Neuronal stem cell (in vitro differentiated cells): ENCODE results near the gene DMXL1.

ENCODE experiments used
- DNase-seq: peaks from one replicate; pipeline ENCODE4 v3.0.0-alpha.2; 2013; ENCODE audit warnings: low spot score
- H2AFZ ChIP-seq: one replicate; pipeline ENCODE4 v1.6.1; 2013; ENCODE audit warnings: mild to moderate bottlenecking, low read length, inconsistent platforms
- H2AK5ac ChIP-seq: 2 replicates; pipeline ENCODE4 v1.6.1; 2013; ENCODE audit warnings: low read depth, mild to moderate bottlenecking, inconsistent platforms, low read length, moderate library complexity, mixed read lengths
- H2BK120ac ChIP-seq: 2 replicates; pipeline ENCODE4 v1.6.1; 2013; ENCODE audit warnings: low read depth, mild to moderate bottlenecking, inconsistent platforms, low read length, moderate library complexity, mixed read lengths
- H2BK12ac ChIP-seq: one replicate; pipeline ENCODE4 v1.6.1; 2013; ENCODE audit warnings: low read length, inconsistent platforms
- H2BK15ac ChIP-seq: 2 replicates; pipeline ENCODE4 v1.6.1; 2013; ENCODE audit warnings: mild to moderate bottlenecking, low read length, inconsistent platforms, mixed read lengths
- H2BK5ac ChIP-seq: one replicate; pipeline ENCODE4 v1.6.1; 2013; ENCODE audit warnings: inconsistent platforms, mild to moderate bottlenecking, low read length, moderate library complexity
- H3K14ac ChIP-seq: one replicate; pipeline ENCODE4 v1.6.1; 2013; ENCODE audit warnings: low read length, inconsistent platforms
- H3K18ac ChIP-seq: 2 replicates; pipeline ENCODE4 v1.6.1; 2013; ENCODE audit warnings: low read length, inconsistent platforms
- H3K23ac ChIP-seq: 2 replicates; pipeline ENCODE4 v1.6.1; 2013; ENCODE audit warnings: low read depth, mild to moderate bottlenecking, mixed read lengths, low read length, inconsistent platforms; ENCODE audit not compliant: poor library complexity
- H3K27ac ChIP-seq: replicated peaks from 3 replicates; pipeline ENCODE4 v1.5.1; 2013; ENCODE audit warnings: low read length, inconsistent platforms
- H3K27me3 ChIP-seq, 3 experiments: 2 replicates each; pipeline ENCODE4 v1.6.1; 2013; ENCODE audit warnings: low read length in 3 of 3, mild to moderate bottlenecking in 2 of 3, inconsistent platforms in 1 of 3, low read depth in 1 of 3, mixed read lengths in 1 of 3, moderate library complexity in 1 of 3; ENCODE audit not compliant: control insufficient read depth in 3 of 3, insufficient read depth in 3 of 3
- H3K36me3 ChIP-seq, 2 donors: replicated peaks in 1 of 2; 2 replicates each; pipeline ENCODE4 v1.6.1; 2013; ENCODE audit warnings: low read length in 2 of 2; ENCODE audit not compliant: control insufficient read depth in 2 of 2, insufficient read depth in 2 of 2
- H3K4ac ChIP-seq: 2 replicates; pipeline ENCODE4 v1.6.1; 2013; ENCODE audit warnings: inconsistent platforms, mild to moderate bottlenecking, low read length, moderate library complexity
- H3K4me1 ChIP-seq, 2 donors: 1 replicate in 1 of 2; 2 replicates in 1 of 2; pipeline ENCODE4 v1.6.1; 2013; ENCODE audit warnings: low read length in 2 of 2, low read depth in 1 of 2; ENCODE audit not compliant: control insufficient read depth in 2 of 2, insufficient read depth in 1 of 2
- H3K4me2 ChIP-seq: one replicate; pipeline ENCODE4 v1.6.1; 2013; ENCODE audit warnings: mild to moderate bottlenecking, low read length, inconsistent platforms; ENCODE audit not compliant: insufficient read depth, poor library complexity, severe bottlenecking
- H3K4me3 ChIP-seq, 2 donors: 2 replicates each; pipeline ENCODE4 v1.5.1; 2013; ENCODE audit warnings: low read length in 2 of 2, mild to moderate bottlenecking in 2 of 2, inconsistent platforms in 1 of 2, moderate library complexity in 1 of 2
- H3K79me1 ChIP-seq: one replicate; pipeline ENCODE4 v1.6.1; 2013; ENCODE audit warnings: low read depth, mild to moderate bottlenecking, inconsistent platforms, low read length, moderate library complexity
- H3K9ac ChIP-seq: one replicate; pipeline ENCODE4 v1.6.1; 2013; ENCODE audit warnings: mild to moderate bottlenecking, low read depth, low read length, inconsistent platforms; ENCODE audit not compliant: poor library complexity
- H3K9me3 ChIP-seq, 2 donors: replicated peaks in 1 of 2; 2 replicates each; pipeline versions ENCODE3 to v1.6.1; 2013; ENCODE audit warnings: low read length in 2 of 2, mild to moderate bottlenecking in 2 of 2, inconsistent platforms in 1 of 2, low read depth in 1 of 2, mixed read lengths in 1 of 2, moderate library complexity in 1 of 2; ENCODE audit not compliant: control insufficient read depth in 2 of 2, insufficient read depth in 1 of 2
- H4K8ac ChIP-seq: one replicate; pipeline ENCODE4 v1.6.1; 2013; ENCODE audit warnings: low read depth, mild to moderate bottlenecking, inconsistent platforms, low read length, moderate library complexity
- H4K91ac ChIP-seq: one replicate; pipeline ENCODE4 v1.6.1; 2013; ENCODE audit warnings: low read length, low read depth, mild to moderate bottlenecking, inconsistent platforms; ENCODE audit not compliant: poor library complexity
- WGBS, 2 donors: extraction: QIAGEN DNeasy Blood & Tissue Kit; methylation state at CpG; one replicate each; pipeline ENCODE4 v1.1.7; 2013; ENCODE audit warnings: missing lambda C conversion rate in 2 of 2, mixed read lengths in 1 of 2; ENCODE audit not compliant: insufficient read length in 2 of 2, insufficient replicate concordance in 1 of 2; ENCODE audit errors: extremely low coverage in 2 of 2; 5-methylcytosine and 5-hydroxymethylcytosine counted together

The DMXL1 gene

DNA sequence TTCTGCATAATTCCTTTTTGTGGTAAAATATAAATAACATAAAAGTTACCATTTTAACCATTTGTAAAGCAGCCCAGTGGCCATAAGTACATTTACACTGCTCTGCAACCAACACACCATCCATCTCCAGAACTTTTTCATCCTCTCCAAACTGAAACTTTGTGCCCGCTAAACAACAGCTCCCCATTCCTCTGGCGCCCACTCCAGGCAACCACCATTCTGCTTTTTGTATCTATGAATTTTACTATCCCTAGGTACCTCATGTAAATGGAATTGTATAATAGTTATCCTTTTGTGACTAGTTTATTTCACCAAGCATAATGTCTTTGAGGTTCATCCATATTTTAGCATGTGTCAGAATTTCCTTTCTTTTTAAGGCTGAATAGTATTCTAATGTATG, 141.1 kb downstream of the DMXL1 start:
- no peaks in the 10 kb centered on the region for H3K27me3 ChIP-seq
- H3K18ac ChIP-seq: no peak overlapping the region
- peaks cover 0 to 2% of the 10 kb centered on the region in 2 donors for H3K36me3 ChIP-seq
- no peak overlapping the region for H2AK5ac ChIP-seq
- H3K4me1 ChIP-seq: no peaks in the 10 kb centered on the region
- no peak overlapping the region for H2BK12ac ChIP-seq
- H4K91ac ChIP-seq: no peak overlapping the region
- no peak overlapping the region for H2BK15ac ChIP-seq
- H3K79me1 ChIP-seq: no peaks in the 10 kb centered on the region
- no peak overlapping the region for H4K8ac ChIP-seq
- H3K23ac ChIP-seq: no peak overlapping the region
- H3K27ac ChIP-seq: no peak overlapping the region
- H3K4me2 ChIP-seq: no peak overlapping the region
- no peak for DNase-seq
- no peak overlapping the region for H2BK5ac ChIP-seq
- H3K14ac ChIP-seq: no peak overlapping the region
- no CpG with 5 or more reads among the region's 2 CpGs for WGBS, 2 donors
- no peak overlapping the region for H2BK120ac ChIP-seq
- no peak overlapping the region for H3K4me3 ChIP-seq
- H3K9me3 ChIP-seq: no peaks in the 10 kb centered on the region
- no peak overlapping the region for H3K9ac ChIP-seq
- H2AFZ ChIP-seq: no peak overlapping the region
- H3K4ac ChIP-seq: no peak overlapping the region

DNA sequence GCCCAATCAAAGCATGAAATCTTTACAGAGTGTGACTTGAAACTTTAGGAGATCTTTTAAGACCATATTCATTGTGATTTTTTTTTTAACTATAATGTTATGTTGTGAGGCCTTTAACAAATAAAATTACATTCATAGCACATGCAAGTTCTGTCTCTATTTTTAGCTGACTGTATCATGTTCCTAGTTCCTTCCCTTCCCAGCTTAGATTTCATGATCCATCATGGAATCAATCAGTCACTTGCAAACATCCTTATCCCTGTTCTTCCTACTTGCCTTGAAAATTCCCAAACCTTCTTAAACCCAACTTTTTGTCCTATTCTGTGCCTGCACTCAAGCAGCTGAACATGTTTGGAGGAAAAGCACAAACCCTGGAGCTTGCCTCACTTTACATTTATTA, 141.8 kb downstream of the DMXL1 start:
- H4K91ac ChIP-seq: no peak overlapping the region
- no peaks in the 10 kb centered on the region for H3K4me1 ChIP-seq
- H3K4me3 ChIP-seq: no peak overlapping the region
- H3K4me2 ChIP-seq: no peak overlapping the region
- no peaks in the 10 kb centered on the region for H3K79me1 ChIP-seq
- H4K8ac ChIP-seq: no peak overlapping the region
- H2BK5ac ChIP-seq: no peak overlapping the region
- H2AFZ ChIP-seq: no peak overlapping the region
- no peak overlapping the region for H2BK120ac ChIP-seq
- no peak overlapping the region for H3K14ac ChIP-seq
- no peak for DNase-seq
- no peak overlapping the region for H2AK5ac ChIP-seq
- peaks cover 0 to 2% of the 10 kb centered on the region in 2 donors for H3K36me3 ChIP-seq
- H3K4ac ChIP-seq: no peak overlapping the region
- H3K23ac ChIP-seq: no peak overlapping the region
- no peaks in the 10 kb centered on the region for H3K27me3 ChIP-seq
- no peaks in the 10 kb centered on the region for H3K9me3 ChIP-seq
- no peak overlapping the region for H3K27ac ChIP-seq
- no peak overlapping the region for H3K9ac ChIP-seq
- H2BK15ac ChIP-seq: no peak overlapping the region
- no peak overlapping the region for H3K18ac ChIP-seq
- no peak overlapping the region for H2BK12ac ChIP-seq

DNA sequence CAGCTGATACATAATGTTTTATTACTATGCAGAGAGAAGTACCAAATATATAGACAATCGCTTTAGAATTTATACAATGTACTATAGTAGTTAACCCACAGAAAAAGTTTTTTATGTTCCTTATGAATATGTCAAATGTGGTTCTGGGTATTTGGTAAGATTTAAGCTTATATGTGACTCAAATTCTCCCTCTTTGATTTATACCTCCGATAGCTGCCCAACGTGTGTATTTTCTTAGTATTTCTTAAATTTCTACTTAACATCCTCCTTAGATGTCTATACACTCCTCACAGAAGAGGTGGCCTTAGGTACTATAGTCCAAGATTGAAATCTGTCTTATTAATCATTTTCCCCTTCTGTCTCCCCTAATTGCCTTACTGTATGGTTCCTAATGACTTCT, 146.3 kb downstream of the DMXL1 start:
- Histone ChIP-seq H2AFZ (no peak overlapping the region), H2BK12ac (no peak overlapping the region), H3K18ac (no peak overlapping the region), H4K8ac (no peak overlapping the region), H3K23ac (no peak overlapping the region), H4K91ac (no peak overlapping the region), H2AK5ac (no peak overlapping the region), H3K9ac (no peak overlapping the region), H3K27me3 (no peaks in the 10 kb centered on the region), H3K27ac (no peak overlapping the region), H3K4ac (no peak overlapping the region), H3K14ac (no peak overlapping the region), H3K4me1 (no peaks in the 10 kb centered on the region), H3K4me3 (no peak overlapping the region), H3K9me3 (no peaks in the 10 kb centered on the region), H2BK120ac (no peak overlapping the region), H3K79me1 (no peaks in the 10 kb centered on the region), H2BK15ac (no peak overlapping the region), H2BK5ac (no peak overlapping the region), H3K36me3 (peaks cover 0 to 3% of the 10 kb centered on the region in 2 donors), H3K4me2 (no peak overlapping the region)
- no CpG with 5 or more reads among the region's 3 CpGs for WGBS, 2 donors
- DNase-seq: no peak

DNA sequence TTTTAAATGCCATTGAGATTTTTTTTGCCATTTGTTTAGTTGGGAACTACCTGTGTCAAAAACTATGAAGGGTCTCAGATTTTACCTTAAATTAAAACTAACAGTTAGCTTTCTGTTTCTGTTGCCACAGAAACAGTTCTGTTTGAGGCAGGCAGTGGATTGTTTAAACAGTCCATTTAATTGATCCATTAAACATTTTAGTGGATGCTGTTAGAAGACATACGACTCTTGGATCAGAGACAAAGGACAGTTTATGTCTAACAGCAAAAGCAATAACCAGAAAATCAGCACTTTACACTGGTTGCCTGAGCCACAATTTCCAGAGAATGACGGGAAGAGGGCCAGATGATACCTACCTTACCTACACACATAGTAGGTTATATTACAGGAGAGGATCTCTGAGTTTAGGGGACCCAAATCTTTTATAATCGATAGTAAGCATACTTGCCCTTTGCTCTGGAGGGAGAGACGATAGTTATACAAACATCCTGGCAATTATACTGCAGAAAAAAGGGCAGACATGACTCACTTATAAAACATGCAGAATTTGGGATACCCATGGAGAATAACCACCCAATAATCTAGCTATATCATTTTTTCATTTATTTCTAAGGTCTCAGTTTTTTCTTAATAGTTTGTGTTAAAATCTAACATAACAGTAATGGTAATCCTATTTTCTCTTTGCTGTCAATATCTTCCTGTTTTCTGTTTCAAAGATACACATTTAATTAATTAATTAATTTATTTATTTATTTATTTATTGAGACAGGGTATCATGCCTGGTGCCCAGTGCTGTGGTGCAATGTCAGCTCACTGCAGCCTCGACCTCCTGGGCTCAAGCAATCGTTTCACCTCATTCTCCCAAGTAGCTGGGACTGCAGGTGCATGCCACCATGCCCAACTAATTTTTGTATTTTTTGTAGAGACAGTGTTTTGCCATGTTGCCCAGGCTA, 148.2 kb downstream of the DMXL1 start:
- DNase-seq: no peak
- H3K14ac ChIP-seq: no peak overlapping the region

More for the DNA sequence above, 148.2 kb downstream of the DMXL1 start:
- Histone ChIP-seq H3K9me3 (no peaks in the 10 kb centered on the region), H4K8ac (no peak overlapping the region), H2AK5ac (no peak overlapping the region), H3K4ac (no peak overlapping the region), H2BK12ac (no peak overlapping the region), H3K27ac (no peak overlapping the region), H3K36me3 (peaks cover 0 to 5% of the 10 kb centered on the region in 2 donors), H3K4me2 (no peak overlapping the region), H3K27me3 (no peaks in the 10 kb centered on the region), H2BK5ac (no peak overlapping the region), H3K79me1 (no peaks in the 10 kb centered on the region), H3K23ac (no peak overlapping the region), H3K9ac (no peak overlapping the region), H2BK120ac (no peak overlapping the region), H2AFZ (no peak overlapping the region), H4K91ac (no peak overlapping the region), H3K4me3 (no peak overlapping the region), H2BK15ac (no peak overlapping the region), H3K4me1 (no peaks in the 10 kb centered on the region), H3K18ac (no peak overlapping the region)
- no CpG with 5 or more reads among the region's 6 CpGs for WGBS, 2 donors
